Activated T-helper 1 cell treated with anti-CD3 and anti-CD28 coated beads, Interleukin-2, amount 50 U/mL, for 16 hours (primary cell): Measurements from ENCODE around the gene SAMD15.
"Not testable (repeated sequence)": the region's sequence is repeated elsewhere in the genome, so short reads cannot be mapped to it uniquely, and the experiment has no call there.

Experiments
- DNase-seq, 2 donors: peaks; one replicate each; pipeline ENCODE4 v3.0.0-alpha.2; 2020; ENCODE audit warnings: low read depth in 1 of 2, low spot score in 1 of 2

SAMD15 gene

GRCh38 chr14:77376771-77377501, at the start of gene SAMD15, which contains the start of gene TMED8:
SAMD15 (plus strand) TSS chr14:77377379; CDS start chr14:77377419, 40 bp downstream.
TMED8 (minus strand) TSS chr14:77377094; CDS start chr14:77377053, 41 bp downstream.
- DNase-seq: peak; percentile 58 to 71

- no peak for DNase-seq
These were observed 47.3 kb upstream of the SAMD15 start for GRCh38 chr14:77329872-77330271.

- DNase-seq: no peak
These were observed 41.6 kb upstream of the SAMD15 start for GRCh38 chr14:77335576-77335975.

- DNase-seq: not testable (repeated sequence)
These were observed 39.9 kb upstream of the SAMD15 start for GRCh38 chr14:77337255-77337654.

- DNase-seq: no peak
These were observed 39.3 kb upstream of the SAMD15 start for GRCh38 chr14:77337880-77338279.

GRCh38 chr14:77338302-77338701, 38.9 kb upstream of the SAMD15 start:
- no peak for DNase-seq

- no peak for DNase-seq
These were observed 37.8 kb upstream of the SAMD15 start for GRCh38 chr14:77339407-77339806.

- no peak for DNase-seq
These were observed 36.8 kb upstream of the SAMD15 start for GRCh38 chr14:77340389-77340788.

GRCh38 chr14:77342726-77343397, 34.3 kb upstream of the SAMD15 start:
- DNase-seq: no peak

- DNase-seq: no peak
These were observed 33.5 kb upstream of the SAMD15 start for GRCh38 chr14:77343662-77344061.

- no peak for DNase-seq
These were observed 32.7 kb upstream of the SAMD15 start for GRCh38 chr14:77344377-77344996.

- no peak for DNase-seq
These were observed 30.7 kb upstream of the SAMD15 start for GRCh38 chr14:77346495-77346894.

GRCh38 chr14:77347751-77348150, 29.4 kb upstream of the SAMD15 start:
- no peak for DNase-seq

- DNase-seq: no peak
These were observed 23.6 kb upstream of the SAMD15 start for GRCh38 chr14:77353469-77354141.

GRCh38 chr14:77355811-77356210, 21.4 kb upstream of the SAMD15 start:
- DNase-seq: no peak

GRCh38 chr14:77356899-77357298, 20.3 kb upstream of the SAMD15 start:
- DNase-seq: no peak

- DNase-seq: no peak
These were observed 17.6 kb upstream of the SAMD15 start for GRCh38 chr14:77359626-77360025.

- no peak for DNase-seq
These were observed 13.0 kb upstream of the SAMD15 start for GRCh38 chr14:77364146-77364545.

GRCh38 chr14:77369285-77369684, 7.9 kb upstream of the SAMD15 start:
- DNase-seq: no peak

GRCh38 chr14:77372304-77372841, 4.8 kb upstream of the SAMD15 start:
- no peak for DNase-seq
